ENCODE data around the gene ATP8B4. TPM values are rescaled to one million over a fixed set of nuclear protein-coding genes. Genes with fewer than 3 reads are reported as not detected.

Gene ATP8B4
- polyA plus RNA-seq, 4 donors = 2.9 to 3.5 (median 3.1) TPM

DNA sequence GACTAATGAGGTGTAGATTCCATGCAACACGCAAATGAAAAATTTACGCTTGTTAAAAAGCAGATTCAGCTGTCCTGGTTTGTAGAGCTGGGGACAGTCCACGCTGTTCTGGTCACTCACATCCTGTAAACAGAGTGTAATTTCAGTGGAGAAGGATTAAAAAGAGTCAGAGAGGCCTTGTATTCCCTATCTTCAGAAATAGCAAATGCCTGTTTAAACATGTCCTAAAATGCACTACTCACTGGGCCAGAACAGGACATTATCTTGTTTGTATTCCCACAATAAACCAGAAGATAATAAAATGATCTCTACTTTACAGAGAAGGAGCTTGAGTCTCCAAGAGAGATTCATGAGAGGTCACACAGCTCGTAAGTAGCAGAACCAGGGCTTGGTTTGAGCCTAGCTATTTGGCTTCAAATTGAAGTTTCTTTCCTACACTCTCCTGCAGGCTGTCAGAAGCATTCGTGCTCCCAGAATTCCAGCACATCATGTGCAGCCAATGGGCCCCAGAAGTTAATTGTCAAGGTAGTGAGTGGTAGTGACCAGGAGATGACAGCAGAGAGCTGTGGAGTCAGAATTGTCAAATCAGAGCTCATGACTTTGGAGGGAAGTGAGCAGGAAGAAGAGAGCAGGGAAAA lies 242.5 kb downstream of the ATP8B4 start:
- no peak for DNase-seq (ENCODE audit: low read depth in 4 of 4, low spot score in 2 of 4)

DNA sequence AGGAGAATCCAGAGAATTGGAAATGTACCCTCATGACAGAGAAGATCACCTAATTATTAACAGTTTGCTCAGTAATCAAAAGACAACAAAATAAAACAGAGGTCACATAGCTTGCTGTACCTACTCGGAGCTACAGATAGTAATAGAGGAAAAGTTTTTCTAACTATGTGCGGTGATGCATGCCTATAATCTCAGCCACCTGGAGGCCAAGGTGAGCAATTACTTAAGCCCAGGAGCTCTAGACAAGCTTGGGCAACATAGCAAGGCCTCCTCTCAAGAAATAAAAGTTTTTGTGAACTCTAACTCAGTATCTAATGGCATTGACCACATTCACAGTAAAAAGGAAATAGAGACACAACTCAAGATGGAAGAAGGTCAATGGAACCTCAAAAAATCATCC lies 243.6 kb downstream of the ATP8B4 start:
- DNase-seq (ENCODE audit: low read depth in 4 of 4, low spot score in 2 of 4) = no peak

DNA sequence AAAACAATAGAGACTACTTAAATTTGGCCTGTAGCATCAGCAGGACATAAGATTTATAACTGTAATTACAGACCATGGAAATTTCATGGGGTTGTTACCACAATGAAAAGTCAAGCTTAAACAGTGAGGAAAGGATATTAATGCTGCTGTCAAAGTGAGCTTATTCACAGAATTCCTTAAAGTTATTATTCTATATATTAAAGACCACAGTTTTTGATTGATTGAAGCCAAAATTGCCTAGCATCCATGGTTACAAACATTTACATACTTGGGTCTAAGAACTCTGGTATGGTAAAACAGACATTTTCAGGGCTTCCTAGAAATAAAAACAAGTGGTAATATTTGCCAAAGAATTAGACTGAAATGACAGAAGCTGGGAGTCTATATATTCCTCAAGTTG lies 248.6 kb downstream of the ATP8B4 start:
- no peak for DNase-seq (ENCODE audit: low read depth in 4 of 4, low spot score in 2 of 4)

DNA sequence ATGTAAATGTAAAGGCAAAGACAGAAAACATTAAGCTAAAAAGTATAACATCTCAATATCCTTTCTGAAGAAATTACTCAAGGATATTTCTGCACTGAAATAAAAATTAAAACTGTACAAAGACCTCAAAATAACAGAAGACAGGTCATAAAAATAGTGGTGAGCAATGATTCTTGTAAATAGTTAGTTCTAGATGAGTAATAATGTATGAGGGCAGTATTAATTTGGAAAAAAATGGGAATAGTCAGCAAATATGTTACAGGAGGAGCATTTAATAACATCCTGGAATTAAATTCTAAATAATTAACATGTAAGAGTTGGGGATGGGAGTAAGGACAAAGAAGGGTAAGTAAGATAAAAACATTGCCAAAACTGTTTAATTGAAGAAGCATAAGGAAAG lies 250.7 kb downstream of the ATP8B4 start:
- no peak for DNase-seq (ENCODE audit: low read depth in 4 of 4, low spot score in 2 of 4)

DNA sequence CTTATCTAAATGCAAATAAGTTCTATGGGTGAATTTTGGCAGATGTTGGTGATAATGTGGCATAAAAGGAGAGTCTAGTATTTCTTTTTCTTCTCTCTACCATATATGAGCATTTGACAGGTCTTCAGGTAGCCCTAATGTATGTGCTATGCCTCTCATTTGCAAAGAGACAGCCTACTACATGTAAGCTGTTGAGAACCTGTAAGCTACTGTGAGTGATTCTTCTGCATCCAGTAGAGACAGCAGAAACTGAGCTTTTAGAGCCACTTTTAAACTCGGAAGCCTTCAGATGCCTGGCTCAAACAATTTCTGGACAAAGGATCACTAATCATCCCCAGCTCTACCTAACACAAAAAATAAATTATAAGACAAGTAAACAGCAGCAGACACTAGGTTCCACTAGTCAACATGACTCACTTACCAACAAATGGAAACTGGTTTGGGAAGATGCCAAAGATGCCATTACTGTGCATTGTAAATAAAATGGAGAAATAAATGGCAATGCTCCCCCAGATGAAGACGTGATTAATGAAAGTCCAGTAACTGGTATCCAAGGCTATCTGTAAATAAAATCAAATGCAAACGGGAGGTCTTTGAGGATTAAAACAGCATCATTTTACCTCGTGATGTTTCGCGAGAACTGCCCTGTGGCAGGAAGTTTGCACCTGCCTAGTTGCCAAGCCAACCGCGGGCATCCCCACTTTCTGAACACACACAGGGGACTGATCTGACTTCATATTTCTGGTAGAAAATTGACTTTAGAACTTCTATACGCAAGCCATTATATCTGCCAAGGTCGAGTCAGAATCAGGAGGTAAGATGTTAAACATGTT lies 252.9 kb downstream of the ATP8B4 start:
- no peak for DNase-seq (ENCODE audit: low read depth in 4 of 4, low spot score in 2 of 4)

DNA sequence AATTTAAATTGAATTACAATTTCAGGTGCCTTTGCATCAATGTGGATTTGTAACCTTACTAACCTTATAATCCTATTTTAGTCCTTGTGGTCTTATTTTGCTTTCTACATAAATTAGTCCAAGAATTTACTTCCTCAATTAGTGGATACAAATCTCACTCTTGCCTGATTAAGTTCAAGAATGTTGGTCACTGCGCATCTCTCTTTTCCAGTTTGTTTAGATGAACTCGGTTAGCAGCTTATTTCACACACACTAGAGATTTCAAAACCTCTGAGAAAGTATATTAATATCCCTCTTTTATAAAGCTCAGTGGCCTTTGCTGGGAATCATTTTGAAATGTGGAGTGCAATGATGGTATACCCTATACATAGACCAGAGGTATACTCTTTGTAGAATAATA lies 254.8 kb downstream of the ATP8B4 start:
- no peak for DNase-seq (ENCODE audit: low read depth in 4 of 4, low spot score in 2 of 4)

DNA sequence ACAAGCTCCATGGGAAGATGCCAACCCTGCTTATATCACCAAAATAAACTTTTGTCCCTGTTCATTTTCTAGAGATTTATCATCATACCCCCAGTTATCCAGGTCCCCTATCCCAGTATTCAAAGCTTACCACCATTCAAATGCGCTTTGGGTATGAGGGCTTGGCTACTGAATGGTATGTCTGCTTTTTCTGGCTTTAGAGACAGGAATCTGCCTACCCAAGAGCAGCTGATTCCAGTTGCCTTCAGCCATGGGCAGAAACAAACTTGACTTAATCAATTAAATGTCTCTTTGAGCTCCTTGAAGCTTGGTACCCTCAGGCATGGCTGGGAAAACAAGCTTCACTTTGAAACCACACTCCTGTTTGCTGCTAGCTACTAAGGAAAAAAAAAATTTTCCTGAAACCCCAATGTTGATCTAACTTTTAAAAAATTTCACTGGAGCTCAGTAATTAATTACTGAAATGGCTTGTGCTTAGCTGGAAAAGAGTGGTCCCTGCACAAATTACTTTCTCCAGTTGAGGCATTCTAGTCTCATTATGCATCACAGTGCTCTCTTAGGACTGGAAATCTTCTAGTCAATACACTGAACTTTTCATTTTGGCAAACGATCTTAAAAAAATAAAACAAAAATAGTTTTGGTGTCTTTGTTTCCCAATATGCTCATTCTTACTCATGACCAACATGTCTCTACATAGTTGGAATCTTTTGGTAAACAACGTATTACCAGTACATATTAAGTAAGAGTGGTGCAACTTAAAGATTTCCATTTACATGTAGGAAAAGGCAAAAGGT lies 255.4 kb downstream of the ATP8B4 start:
- DNase-seq (ENCODE audit: low read depth in 4 of 4, low spot score in 2 of 4) = no peak

DNA sequence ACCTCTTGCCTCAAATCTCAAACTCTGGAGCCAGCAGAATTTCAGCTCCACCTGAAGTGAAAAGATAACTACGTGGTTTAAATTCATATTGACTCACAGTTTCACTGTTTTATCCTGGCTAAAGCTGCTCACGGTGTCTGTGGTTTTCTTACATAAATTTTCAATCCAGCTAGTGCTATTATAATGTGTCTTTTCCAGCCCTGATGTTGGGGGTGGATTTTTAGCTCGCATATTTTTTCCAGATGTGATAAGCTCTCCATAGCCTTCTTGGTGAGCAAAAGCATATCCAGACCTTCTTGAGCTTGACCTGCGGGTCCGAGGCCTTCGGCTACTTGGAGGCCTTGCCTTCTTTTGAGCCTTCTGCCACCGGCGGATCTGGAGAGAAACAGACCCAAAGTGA lies 258.9 kb downstream of the ATP8B4 start:
- no peak for DNase-seq (ENCODE audit: low read depth in 4 of 4, low spot score in 2 of 4)

DNA sequence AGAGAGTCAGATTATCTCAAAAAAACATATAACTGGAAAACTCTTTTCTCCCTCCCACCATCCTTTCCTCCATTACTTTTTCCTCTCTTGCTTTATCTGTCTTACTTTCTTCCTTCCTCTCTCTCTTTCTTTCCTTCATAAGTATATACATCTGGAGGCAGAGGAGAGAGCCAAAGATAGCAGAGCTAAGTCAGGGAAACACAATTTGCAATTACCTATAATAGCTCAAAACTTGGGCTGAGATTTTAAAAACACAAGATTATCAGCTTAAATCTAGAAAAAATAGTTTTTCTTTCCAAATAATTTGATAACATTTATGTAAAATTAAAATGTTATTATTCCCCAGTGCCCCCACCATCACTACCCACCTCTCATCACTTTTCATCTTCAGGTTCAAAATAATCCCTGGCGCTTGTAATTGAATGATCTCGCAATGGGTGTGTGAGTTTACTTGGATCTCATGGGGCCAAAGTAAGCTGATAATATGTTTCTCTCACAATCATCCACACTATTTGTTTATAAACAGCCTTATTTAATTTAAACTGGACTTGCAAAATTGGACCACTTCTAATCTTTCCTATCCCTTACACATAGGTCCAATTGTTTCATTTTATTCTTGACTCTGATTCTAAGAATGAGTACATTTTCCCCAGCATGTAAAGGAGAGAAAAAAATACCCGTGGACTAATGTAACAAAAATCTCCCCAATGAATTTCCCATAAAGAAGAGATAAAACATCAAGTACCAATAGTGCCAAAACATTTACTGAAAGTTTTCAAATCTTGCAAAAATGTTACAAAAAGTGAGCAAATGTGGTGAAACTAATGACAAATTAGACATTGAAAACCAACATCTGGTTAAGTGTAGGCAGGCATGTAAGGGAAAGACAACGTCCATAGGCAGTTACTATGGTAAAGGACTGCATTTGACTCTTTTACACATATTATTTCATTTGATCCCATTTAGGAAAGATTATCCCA lies 261.2 kb downstream of the ATP8B4 start:
- no peak for DNase-seq (ENCODE audit: low read depth in 4 of 4, low spot score in 2 of 4)

DNA sequence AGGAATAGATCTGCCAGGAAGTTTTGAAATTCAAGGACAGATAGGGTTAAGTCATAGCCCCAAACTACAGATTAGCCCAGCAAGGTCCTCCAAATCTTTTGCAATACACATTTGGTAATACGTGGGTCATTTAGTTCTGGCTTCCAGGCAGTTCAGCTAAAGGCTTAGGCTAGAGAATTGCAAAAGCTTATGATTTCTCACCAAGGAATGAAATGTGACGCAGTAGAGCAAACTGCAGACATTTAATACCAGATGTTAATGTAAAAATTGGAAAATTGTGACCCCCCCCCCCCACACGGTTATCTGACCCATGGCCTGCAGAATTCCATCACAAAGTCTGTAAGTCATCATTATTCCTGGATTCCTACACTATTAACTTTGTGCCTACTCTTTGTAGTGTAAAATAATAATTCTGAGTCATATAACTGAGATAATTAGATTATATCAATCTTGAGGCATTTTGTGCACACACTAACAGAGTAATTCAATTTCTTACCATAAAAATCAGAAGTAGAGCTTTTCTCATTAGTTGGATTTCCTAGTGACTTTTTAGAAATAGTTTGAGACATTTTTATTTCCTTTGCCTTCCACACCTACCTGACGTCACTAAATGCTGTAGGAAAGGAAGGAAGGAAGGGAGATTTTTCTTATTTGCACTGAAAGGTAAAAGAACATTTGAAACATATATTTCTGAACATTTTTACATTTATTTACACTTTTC lies 263.0 kb downstream of the ATP8B4 start:
- no peak for DNase-seq (ENCODE audit: low read depth in 4 of 4, low spot score in 2 of 4)

DNA sequence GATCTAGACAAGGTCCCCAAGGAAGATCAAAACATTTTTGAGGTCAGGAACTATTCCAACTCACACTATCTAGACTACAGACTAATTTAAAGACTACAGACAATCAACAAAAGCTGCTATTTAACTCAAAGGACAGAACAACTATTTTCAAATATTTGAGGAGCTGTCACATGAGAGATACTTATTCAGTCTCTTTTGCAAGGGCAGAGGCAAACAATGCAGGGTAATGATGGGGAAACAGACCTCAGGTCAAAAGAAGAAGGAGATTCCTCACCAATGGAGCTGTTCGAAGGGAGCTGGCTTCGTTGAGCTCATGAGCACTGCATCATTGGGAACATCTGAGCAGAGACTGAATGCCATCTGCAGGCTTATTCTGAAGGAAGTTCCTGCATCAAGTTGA lies 266.3 kb downstream of the ATP8B4 start:
- DNase-seq (ENCODE audit: low read depth in 4 of 4, low spot score in 2 of 4) = no peak

DNA sequence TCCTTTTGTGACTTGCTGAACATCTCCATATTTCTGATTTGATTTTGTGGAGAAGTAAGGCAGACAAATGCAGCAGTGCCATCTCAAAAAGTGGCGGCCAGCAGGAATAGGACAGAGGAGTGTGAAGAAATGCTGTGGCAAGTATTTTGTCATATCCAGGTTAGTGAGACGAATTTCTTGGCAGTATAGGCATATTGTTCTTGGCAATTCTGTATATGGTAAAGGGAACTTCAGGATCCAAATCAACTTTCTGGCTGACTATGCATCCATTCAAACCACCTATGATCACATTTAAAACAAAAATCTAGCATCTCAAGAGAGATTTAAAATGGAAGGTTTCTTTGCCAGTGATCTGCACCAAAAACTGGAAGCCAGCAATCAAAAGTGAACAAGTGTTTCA lies 270.2 kb downstream of the ATP8B4 start:
- no peak for DNase-seq (ENCODE audit: low read depth in 4 of 4, low spot score in 2 of 4)

DNA sequence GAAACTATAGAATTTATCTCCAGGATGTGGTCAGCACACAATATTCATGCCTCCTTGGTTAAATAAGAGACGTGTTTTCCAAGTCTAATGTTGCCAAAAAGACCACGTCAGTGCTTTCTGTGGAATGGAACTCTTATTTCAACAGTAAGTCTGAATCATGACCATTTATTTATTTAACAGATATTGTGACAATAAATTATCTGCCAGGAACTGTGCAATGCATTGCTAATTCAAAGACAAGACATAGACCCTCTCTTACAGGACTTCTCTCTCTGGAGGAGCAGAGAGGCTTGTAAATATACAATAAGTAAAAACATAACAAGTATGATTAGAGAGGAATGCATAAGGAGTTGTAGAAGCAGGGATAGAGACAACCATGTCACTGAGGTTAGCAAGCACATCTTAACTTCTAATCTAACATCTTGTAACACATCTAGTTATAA lies 270.7 kb downstream of the ATP8B4 start:
- no peak for DNase-seq (ENCODE audit: low read depth in 4 of 4, low spot score in 2 of 4)

DNA sequence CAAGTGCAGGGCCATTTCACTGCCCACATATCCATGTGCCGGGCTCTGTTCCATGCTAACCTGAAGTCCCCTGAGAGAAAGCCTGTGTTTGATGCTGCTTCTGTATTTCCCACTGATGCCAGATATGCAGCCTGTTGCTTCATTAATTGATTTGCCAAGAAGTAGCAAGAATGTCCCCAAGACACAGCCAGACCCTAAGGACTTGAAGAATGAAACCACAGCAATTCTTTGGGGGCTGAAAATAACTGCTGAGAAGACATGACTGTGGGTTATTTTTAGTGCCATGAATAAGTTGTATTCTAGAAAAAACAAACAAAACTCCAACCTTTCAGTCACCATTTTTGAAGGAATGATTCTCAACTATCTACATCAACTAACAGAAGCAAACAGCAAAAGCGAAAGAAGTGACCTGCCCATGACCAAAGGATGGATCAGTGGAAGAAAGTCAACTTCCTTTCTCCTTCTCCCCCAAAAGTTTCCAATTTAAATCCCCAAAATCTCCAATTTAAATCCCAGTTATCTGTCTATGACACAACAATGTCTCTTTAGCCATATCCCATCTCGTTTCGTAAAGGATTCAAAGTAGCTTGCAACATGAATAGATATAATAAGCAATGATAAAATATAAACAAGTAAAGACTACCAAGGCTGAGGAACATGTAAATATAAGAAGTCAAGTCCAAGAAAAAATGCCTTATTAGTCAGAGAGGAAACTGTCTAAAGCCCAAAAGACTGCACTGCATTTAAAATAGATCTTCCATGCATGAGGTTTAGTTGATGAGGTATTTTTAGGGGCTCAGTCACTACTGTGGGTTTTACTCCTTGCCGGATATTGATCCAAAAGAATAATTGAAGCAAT lies 271.4 kb downstream of the ATP8B4 start:
- no peak for DNase-seq (ENCODE audit: low read depth in 4 of 4, low spot score in 2 of 4)

DNA sequence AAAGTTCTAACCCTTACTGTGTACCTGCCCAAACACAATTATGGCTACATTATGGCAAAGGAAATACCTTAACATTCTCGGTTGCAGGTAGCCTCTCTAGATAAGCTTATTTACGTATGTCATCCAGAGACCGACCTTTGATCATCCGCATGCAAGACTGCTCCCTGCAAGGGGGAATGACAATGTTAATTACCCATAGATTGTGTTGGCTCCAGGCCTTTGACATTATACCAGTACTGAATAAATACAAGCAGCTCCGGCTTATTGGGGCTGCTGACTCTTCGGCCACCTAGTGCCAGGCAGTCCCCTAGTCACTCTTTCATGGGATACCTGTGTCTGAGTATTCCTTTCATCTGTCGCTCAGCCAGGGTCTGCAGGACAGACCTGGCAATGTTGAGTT lies 274.6 kb downstream of the ATP8B4 start:
- no peak for DNase-seq (ENCODE audit: low read depth in 4 of 4, low spot score in 2 of 4)

DNA sequence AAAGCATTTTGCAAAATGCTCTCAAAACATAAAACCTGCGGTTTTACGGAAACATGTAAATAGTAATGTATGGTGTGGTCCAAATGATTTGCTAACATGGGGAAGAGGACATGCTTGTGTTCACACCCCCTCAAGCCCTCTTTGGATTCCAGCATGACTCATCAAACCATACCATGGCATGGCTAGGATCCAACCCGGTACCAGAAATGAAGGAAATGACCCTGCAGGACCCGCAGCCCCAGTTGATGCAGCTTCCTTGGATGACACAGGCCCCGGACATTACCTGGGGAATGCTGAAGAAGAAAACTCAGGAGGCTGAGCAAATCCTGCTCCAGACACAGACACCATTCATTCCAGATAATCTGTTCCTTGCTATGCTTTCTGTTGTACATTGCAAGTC lies 275.3 kb downstream of the ATP8B4 start:
- DNase-seq (ENCODE audit: low read depth in 4 of 4, low spot score in 2 of 4) = no peak

DNA sequence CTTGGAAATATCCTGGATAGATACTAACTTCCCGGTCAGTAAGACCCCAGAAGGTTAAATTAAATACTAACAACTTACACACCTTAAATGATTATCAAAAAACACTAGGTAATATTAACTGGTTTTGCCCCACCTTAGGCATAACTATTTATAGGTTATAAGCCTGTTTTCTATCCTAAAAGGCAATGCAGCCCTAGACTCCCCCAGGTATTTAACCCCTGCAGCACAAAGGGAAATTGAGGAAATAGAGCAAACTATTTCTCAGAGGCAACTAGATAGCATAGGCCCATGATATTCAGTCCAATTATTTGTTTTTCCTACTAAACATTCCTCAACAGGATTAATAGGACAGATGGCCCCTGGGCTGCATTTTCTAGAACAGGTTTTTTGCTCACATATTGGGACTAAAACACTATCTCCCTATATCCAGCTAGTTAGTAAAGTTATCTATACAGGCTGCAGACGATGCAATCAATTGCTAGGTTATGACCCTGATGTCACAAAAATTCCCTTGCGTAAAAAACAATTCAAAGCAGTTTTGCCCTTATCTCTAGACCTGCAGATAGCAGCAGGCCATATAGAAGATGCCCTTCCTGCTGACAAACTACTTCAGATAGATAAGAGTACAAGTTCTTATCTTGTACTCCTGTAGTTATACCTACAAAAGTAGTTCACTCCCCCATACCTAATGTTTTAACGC lies 276.9 kb downstream of the ATP8B4 start:
- DNase-seq (ENCODE audit: low read depth in 4 of 4, low spot score in 2 of 4) = no peak

DNA sequence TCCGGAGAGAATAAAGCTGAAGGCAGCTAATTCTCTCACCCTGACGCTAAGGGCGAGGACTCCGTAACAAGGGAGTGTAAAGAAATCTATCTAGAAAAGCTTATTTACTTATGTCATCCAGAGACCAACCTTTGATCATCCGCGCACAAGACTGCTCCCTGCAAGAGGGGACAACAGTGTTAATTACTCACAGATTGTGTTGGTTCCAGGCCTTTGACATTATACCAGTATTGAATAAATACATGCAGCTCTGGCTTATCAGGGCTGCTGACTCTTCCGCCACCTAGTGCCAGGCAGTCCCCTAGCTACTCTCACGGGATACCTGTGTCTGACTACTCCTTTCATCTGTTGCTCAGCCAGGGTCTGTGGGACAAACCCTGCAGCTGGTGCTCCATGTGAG lies 286.5 kb downstream of the ATP8B4 start:
- no peak for DNase-seq (ENCODE audit: low read depth in 4 of 4, low spot score in 2 of 4)

Data from left renal cortex interstitium (tissue), 4 donors.